ENCODE data around the gene CCN5. TPM values are rescaled to one million over a fixed set of nuclear protein-coding genes. Genes with fewer than 3 reads are reported as not detected.

The CCN5 gene
- total RNA-seq, 1 experiment from 2014 or later = 0.37 TPM

- TF ChIP-seq CTCF (IDR thresholded peaks at IDR 0.05) = no peak
- TF ChIP-seq HMGA2 (CRISPR knock-in tag; IDR thresholded peaks at IDR 0.05) = no peak
- TF ChIP-seq ZBTB21 (CRISPR knock-in tag; IDR thresholded peaks at IDR 0.05; ENCODE audit: borderline replicate concordance) = no peak
- TF ChIP-seq NR2C2 (CRISPR knock-in tag; IDR thresholded peaks at IDR 0.05) = no peak
- no peak for TF ChIP-seq ZMAT4 (CRISPR knock-in tag; IDR thresholded peaks at IDR 0.05)
- TF ChIP-seq CBFB (CRISPR knock-in tag; IDR thresholded peaks at IDR 0.05; ENCODE audit: low read depth) = no peak
- TF ChIP-seq TP53 (CRISPR knock-in tag; IDR thresholded peaks at IDR 0.05) = 0 out of 2 replicates have a peak, but pooled peaks have one; percentile 25
- TF ChIP-seq NFE2L1 (CRISPR knock-in tag; IDR thresholded peaks at IDR 0.05) = no peak; the same call in 1 of the 2 replicates
- TF ChIP-seq ETV6 (CRISPR knock-in tag; IDR thresholded peaks at IDR 0.05) = peak; percentile 97
- TF ChIP-seq KAT7 (CRISPR knock-in tag; IDR thresholded peaks at IDR 0.05; ENCODE audit: borderline replicate concordance) = no peak
- TF ChIP-seq ZNF532 (CRISPR knock-in tag; IDR thresholded peaks at IDR 0.05; ENCODE audit: borderline replicate concordance) = no peak
- TF ChIP-seq MLX (CRISPR knock-in tag; IDR thresholded peaks at IDR 0.05) = no peak
- TF ChIP-seq AFF4 (CRISPR knock-in tag; IDR thresholded peaks at IDR 0.05; ENCODE audit: borderline replicate concordance) = no peak
- no peak for TF ChIP-seq ELF4 (CRISPR knock-in tag; IDR thresholded peaks at IDR 0.05; ENCODE audit: low read depth)
- no peak for TF ChIP-seq CDX4 (CRISPR knock-in tag; IDR thresholded peaks at IDR 0.05; ENCODE audit: borderline replicate concordance)
- TF ChIP-seq NR1H2 (CRISPR knock-in tag; IDR thresholded peaks at IDR 0.05) = no peak
- no peak for TF ChIP-seq ZNF671 (CRISPR knock-in tag; IDR thresholded peaks at IDR 0.05)
- TF ChIP-seq ZNF138 (CRISPR knock-in tag; conservative IDR thresholded peaks at IDR 0.05) = no peak
- no peak for TF ChIP-seq PREB (CRISPR knock-in tag; IDR thresholded peaks at IDR 0.05; ENCODE audit: borderline replicate concordance)
- peak; percentile 87 for TF ChIP-seq IRF1 (CRISPR knock-in tag; IDR thresholded peaks at IDR 0.05)
- TF ChIP-seq TCF7 (CRISPR knock-in tag; IDR thresholded peaks at IDR 0.05; ENCODE audit: low read depth) = no peak
- TF ChIP-seq SMAD4 (CRISPR knock-in tag; IDR thresholded peaks at IDR 0.05) = no peak
- no peak for TF ChIP-seq IRF2 (CRISPR knock-in tag; IDR thresholded peaks at IDR 0.05; ENCODE audit: borderline replicate concordance, low read depth)
Measured at GRCh38 chr20:44745598-44746366, 30.6 kb downstream of the CCN5 start, which contains the start of gene KCNK15 (continued).
